Measurements from ENCODE around the gene SLCO4A1.
A peak's percentile ranks its signal among the peaks of the same experiment; 100 is the strongest.

SLCO4A1 gene

GRCh38 chr20:62705627-62706026 is 63.3 kb downstream of the SLCO4A1 start:
- DNase-seq, result no peak

GRCh38 chr20:62706344-62706743 is 64.0 kb downstream of the SLCO4A1 start:
- DNase-seq, result no peak

GRCh38 chr20:62706857-62707256 is 64.6 kb downstream of the SLCO4A1 start:
- DNase-seq, result no peak

- DNase-seq, result no peak
Observed at GRCh38 chr20:62707276-62707920, 65.1 kb downstream of the SLCO4A1 start.

- DNase-seq, result no peak
Observed at GRCh38 chr20:62707921-62708521, 65.7 kb downstream of the SLCO4A1 start.

- no peak for DNase-seq
Observed at GRCh38 chr20:62708591-62709536, 66.6 kb downstream of the SLCO4A1 start, which contains the start of gene NTSR1. Gene NTSR1, plus strand, starts transcription at chr20:62708836. Its CDS starts 372 bp downstream, at chr20:62709208.

- no peak for DNase-seq
Observed at GRCh38 chr20:62709537-62709905, 67.2 kb downstream of the SLCO4A1 start.

- DNase-seq, result no peak
Observed at GRCh38 chr20:62710221-62710885, 68.0 kb downstream of the SLCO4A1 start.

GRCh38 chr20:62710886-62711702 is 68.8 kb downstream of the SLCO4A1 start:
- peak; percentile 42 for DNase-seq

- DNase-seq, result no peak
Observed at GRCh38 chr20:62711703-62712101, 69.4 kb downstream of the SLCO4A1 start.

- no peak for DNase-seq
Observed at GRCh38 chr20:62712606-62713005, 70.3 kb downstream of the SLCO4A1 start.

- no peak for DNase-seq
Observed at GRCh38 chr20:62714006-62714405, 71.7 kb downstream of the SLCO4A1 start.

GRCh38 chr20:62714799-62715198 is 72.5 kb downstream of the SLCO4A1 start:
- no peak for DNase-seq

- no peak for DNase-seq
Observed at GRCh38 chr20:62715201-62715600, 72.9 kb downstream of the SLCO4A1 start.

GRCh38 chr20:62716198-62716940 is 74.1 kb downstream of the SLCO4A1 start:
- peak; percentile 52 for DNase-seq

GRCh38 chr20:62716941-62717310 is 74.6 kb downstream of the SLCO4A1 start:
- no peak for DNase-seq

- no peak for DNase-seq
Observed at GRCh38 chr20:62717933-62718332, 75.6 kb downstream of the SLCO4A1 start.

GRCh38 chr20:62718546-62718945 is 76.2 kb downstream of the SLCO4A1 start:
- DNase-seq, result no peak

- no peak for DNase-seq
Observed at GRCh38 chr20:62719250-62719935, 77.1 kb downstream of the SLCO4A1 start.

Measured in activated CD8-positive, alpha-beta memory T cell treated with anti-CD3 and anti-CD28 coated beads, Interleukin-2, amount 50 U/mL, for 4 hours (primary cell).